ENCODE measurements around the gene ENAM. TPM values are rescaled to one million over a fixed set of nuclear protein-coding genes. Genes with fewer than 3 reads are reported as not detected.

The ENAM gene
- total and polyA plus RNA-seq, 2 donors (not counting 1 experiment from before 2014, with no cell fraction given), result 0.50 to 0.58 TPM

GRCh38 chr4:70586841-70587240, 41.7 kb upstream of the ENAM start:
- no peaks in the 10 kb centered on the region for H4K20me1 ChIP-seq (ENCODE audit: control insufficient read depth, extremely low read depth, insufficient read depth, low read length)
- H3K4me2 ChIP-seq (ENCODE audit: extremely low read depth, insufficient read depth, low read length), result no peak overlapping the region
- H3K36me3 ChIP-seq (ENCODE audit: control insufficient read depth, insufficient read depth, low read length), result no peaks in the 10 kb centered on the region
- H3K9ac ChIP-seq (ENCODE audit: insufficient read depth, low read length), result no peak overlapping the region
- no peak overlapping the region for H3K27ac ChIP-seq (ENCODE audit: insufficient read depth, low read length)
- no peaks in the 10 kb centered on the region for H3K79me2 ChIP-seq (ENCODE audit: control insufficient read depth, insufficient read depth, low read length)
- no peak overlapping the region for H3K4me3 ChIP-seq (replicated peaks in 1 of 4; ENCODE audit: control extremely low read depth in 1 of 4, insufficient read depth in 1 of 4, low read depth in 3 of 4, low read length in 4 of 4)
- no peaks in the 10 kb centered on the region for H3K9me3 ChIP-seq (ENCODE audit: control insufficient read depth, insufficient read depth, low read depth, low read length)
- no peaks in the 10 kb centered on the region for H3K27me3 ChIP-seq (ENCODE audit: control insufficient read depth, insufficient read depth, low read length)
- H2AFZ ChIP-seq (ENCODE audit: low read length), result no peak overlapping the region
- TF ChIP-seq EZH2 (IDR thresholded peaks at IDR 0.05; ENCODE audit: low read length, missing control alignments), result no peak
- TF ChIP-seq, protein P1, sequence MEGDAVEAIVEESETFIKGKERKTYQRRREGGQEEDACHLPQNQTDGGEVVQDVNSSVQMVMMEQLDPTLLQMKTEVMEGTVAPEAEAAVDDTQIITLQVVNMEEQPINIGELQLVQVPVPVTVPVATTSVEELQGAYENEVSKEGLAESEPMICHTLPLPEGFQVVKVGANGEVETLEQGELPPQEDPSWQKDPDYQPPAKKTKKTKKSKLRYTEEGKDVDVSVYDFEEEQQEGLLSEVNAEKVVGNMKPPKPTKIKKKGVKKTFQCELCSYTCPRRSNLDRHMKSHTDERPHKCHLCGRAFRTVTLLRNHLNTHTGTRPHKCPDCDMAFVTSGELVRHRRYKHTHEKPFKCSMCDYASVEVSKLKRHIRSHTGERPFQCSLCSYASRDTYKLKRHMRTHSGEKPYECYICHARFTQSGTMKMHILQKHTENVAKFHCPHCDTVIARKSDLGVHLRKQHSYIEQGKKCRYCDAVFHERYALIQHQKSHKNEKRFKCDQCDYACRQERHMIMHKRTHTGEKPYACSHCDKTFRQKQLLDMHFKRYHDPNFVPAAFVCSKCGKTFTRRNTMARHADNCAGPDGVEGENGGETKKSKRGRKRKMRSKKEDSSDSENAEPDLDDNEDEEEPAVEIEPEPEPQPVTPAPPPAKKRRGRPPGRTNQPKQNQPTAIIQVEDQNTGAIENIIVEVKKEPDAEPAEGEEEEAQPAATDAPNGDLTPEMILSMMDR (conservative IDR thresholded peaks at IDR 0.05 in 1 of 2, IDR thresholded peaks at IDR 0.05 in 1 of 2; ENCODE audit: low read depth in 1 of 2, low read length in 2 of 2), result no peak
- no peaks in the 10 kb centered on the region for H3K4me1 ChIP-seq (ENCODE audit: control insufficient read depth, extremely low read depth, insufficient read depth, low read length)
- no peak for DNase-seq (ENCODE audit: low read depth in 2 of 2)

DNA sequence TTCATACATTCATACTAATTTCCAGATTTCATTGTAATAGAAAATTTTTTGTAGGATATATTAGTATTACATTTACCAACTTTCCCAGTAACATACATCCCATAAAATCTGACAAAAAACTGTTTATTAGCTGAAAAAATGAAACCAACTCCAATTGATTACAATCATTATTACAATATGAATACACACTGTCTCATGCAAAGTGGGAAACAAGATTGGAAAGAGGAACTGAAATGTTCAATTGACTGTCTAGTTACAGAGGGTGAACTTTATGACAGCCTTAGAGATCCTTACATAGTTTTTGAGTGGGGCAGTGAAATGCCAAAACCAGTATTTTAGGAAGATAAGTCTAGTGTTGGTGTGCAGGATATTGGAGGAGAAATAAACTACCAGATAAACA, 38.8 kb upstream of the ENAM start:
- Histone ChIP-seq H2AFZ (ENCODE audit: low read length) (no peak overlapping the region), H3K36me3 (ENCODE audit: control insufficient read depth, insufficient read depth, low read length) (no peaks in the 10 kb centered on the region), H3K9ac (ENCODE audit: insufficient read depth, low read length) (no peak overlapping the region), H3K27ac (ENCODE audit: insufficient read depth, low read length) (no peak overlapping the region), H3K4me1 (ENCODE audit: control insufficient read depth, extremely low read depth, insufficient read depth, low read length) (no peaks in the 10 kb centered on the region), H3K4me2 (ENCODE audit: extremely low read depth, insufficient read depth, low read length) (no peak overlapping the region), H4K20me1 (ENCODE audit: control insufficient read depth, extremely low read depth, insufficient read depth, low read length) (no peaks in the 10 kb centered on the region), H3K27me3 (ENCODE audit: control insufficient read depth, insufficient read depth, low read length) (no peaks in the 10 kb centered on the region), H3K9me3 (ENCODE audit: control insufficient read depth, insufficient read depth, low read depth, low read length) (no peaks in the 10 kb centered on the region), H3K79me2 (ENCODE audit: control insufficient read depth, insufficient read depth, low read length) (no peaks in the 10 kb centered on the region), H3K4me3 (replicated peaks in 1 of 4; ENCODE audit: control extremely low read depth in 1 of 4, insufficient read depth in 1 of 4, low read depth in 3 of 4, low read length in 4 of 4) (no peak overlapping the region)
- no peak for DNase-seq (ENCODE audit: low read depth in 2 of 2)
- TF ChIP-seq EZH2 (IDR thresholded peaks at IDR 0.05; ENCODE audit: low read length, missing control alignments), result no peak
- TF ChIP-seq, protein P1 (conservative IDR thresholded peaks at IDR 0.05 in 1 of 2, IDR thresholded peaks at IDR 0.05 in 1 of 2; ENCODE audit: low read depth in 1 of 2, low read length in 2 of 2), result no peak

DNA sequence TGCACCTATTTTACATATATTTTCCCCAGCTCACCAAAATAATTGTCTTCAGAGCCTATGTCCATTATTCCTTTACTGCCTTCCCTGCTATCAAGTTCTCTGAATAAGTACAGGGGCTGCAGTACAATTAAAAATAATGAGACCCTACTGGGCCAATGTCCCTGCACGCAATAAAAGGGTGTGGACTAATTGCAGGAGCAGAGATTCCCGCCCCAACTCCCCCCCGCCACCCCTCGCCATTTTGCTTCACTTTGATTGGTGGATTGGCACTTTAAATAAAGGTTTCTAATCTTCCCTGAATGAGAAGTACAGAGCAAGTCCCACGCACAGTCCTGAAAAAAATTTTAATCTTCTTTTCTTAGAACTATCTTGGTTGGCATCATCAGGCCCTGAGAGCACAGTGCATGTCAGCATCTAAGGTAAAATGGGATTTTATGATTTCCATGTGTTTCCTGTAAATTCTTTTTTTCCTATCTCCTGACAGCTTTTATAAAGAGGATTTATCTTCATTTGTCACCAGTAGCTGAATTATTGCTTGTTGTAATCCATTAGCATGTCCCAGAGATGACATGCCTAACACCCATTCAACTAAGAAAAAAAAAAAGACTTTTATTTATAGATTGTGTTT, 36.5 kb upstream of the ENAM start, which contains the start of gene AMBN:
Gene AMBN (plus strand): TSS at position 302 of the 628 bp plus-strand sequence. CDS start 103 bp downstream, at position 405.
- no peak for DNase-seq (ENCODE audit: low read depth in 2 of 2)
- H3K4me2 ChIP-seq (ENCODE audit: extremely low read depth, insufficient read depth, low read length), result no peak within 1 kb of the TSS
- H3K9ac ChIP-seq (ENCODE audit: insufficient read depth, low read length), result no peak within 1 kb of the TSS
- H4K20me1 ChIP-seq (ENCODE audit: control insufficient read depth, extremely low read depth, insufficient read depth, low read length), result no peaks in the 10 kb centered on the region
- no peaks in the 10 kb centered on the region for H3K27me3 ChIP-seq (ENCODE audit: control insufficient read depth, insufficient read depth, low read length)
- H2AFZ ChIP-seq (ENCODE audit: low read length), result no peak within 1 kb of the TSS
- TF ChIP-seq, protein P1 (conservative IDR thresholded peaks at IDR 0.05 in 1 of 2, IDR thresholded peaks at IDR 0.05 in 1 of 2; ENCODE audit: low read depth in 1 of 2, low read length in 2 of 2), result no peak
- no peak for TF ChIP-seq EZH2 (IDR thresholded peaks at IDR 0.05; ENCODE audit: low read length, missing control alignments)
- H3K4me3 ChIP-seq (replicated peaks in 1 of 4; ENCODE audit: control extremely low read depth in 1 of 4, insufficient read depth in 1 of 4, low read depth in 3 of 4, low read length in 4 of 4), result no peak within 1 kb of the TSS
- H3K36me3 ChIP-seq (ENCODE audit: control insufficient read depth, insufficient read depth, low read length), result no peaks in the 10 kb centered on the region
- no peaks in the 10 kb centered on the region for H3K4me1 ChIP-seq (ENCODE audit: control insufficient read depth, extremely low read depth, insufficient read depth, low read length)
- no peaks in the 10 kb centered on the region for H3K9me3 ChIP-seq (ENCODE audit: control insufficient read depth, insufficient read depth, low read depth, low read length)
- H3K27ac ChIP-seq (ENCODE audit: insufficient read depth, low read length), result no peak within 1 kb of the TSS
- H3K79me2 ChIP-seq (ENCODE audit: control insufficient read depth, insufficient read depth, low read length), result no peaks in the 10 kb centered on the region
